Measurements from ENCODE around the gene COX6B2.

DNA sequence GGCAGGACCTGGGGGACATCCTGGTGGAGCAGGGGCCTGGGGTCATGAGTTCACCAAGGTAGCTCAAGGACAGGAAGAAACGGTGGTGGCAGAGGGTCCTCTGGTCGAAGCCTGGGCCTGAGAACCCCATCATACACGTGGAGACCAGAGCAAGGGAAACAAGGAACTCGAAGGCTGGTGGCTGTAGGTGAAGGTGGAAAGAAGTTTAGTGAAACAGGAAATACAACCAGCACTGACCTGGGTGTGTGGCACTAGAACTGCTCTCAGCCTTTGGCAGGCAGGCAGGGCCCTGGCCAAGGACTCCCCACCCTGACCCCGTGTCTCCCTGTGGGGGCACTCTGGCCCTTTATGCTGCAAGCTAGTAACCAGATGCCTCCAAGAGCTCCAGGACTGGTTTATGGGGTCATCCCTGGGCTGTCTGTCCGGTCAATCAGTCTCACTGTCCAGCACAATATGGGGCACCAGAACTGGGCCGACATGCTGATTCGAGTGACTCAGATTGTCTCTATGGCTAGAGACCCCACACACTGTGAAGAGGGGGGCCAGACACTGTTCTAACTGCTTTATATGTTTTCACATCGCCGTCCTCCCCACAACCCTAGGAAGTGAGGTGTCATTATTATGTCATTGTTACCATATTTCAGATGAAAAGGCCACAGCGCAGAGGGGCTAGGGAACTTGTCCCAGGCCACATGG, 3.8 kb downstream of the COX6B2 start:
- TF ChIP-seq, protein P1, sequence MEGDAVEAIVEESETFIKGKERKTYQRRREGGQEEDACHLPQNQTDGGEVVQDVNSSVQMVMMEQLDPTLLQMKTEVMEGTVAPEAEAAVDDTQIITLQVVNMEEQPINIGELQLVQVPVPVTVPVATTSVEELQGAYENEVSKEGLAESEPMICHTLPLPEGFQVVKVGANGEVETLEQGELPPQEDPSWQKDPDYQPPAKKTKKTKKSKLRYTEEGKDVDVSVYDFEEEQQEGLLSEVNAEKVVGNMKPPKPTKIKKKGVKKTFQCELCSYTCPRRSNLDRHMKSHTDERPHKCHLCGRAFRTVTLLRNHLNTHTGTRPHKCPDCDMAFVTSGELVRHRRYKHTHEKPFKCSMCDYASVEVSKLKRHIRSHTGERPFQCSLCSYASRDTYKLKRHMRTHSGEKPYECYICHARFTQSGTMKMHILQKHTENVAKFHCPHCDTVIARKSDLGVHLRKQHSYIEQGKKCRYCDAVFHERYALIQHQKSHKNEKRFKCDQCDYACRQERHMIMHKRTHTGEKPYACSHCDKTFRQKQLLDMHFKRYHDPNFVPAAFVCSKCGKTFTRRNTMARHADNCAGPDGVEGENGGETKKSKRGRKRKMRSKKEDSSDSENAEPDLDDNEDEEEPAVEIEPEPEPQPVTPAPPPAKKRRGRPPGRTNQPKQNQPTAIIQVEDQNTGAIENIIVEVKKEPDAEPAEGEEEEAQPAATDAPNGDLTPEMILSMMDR (IDR thresholded peaks at IDR 0.05) = no peak
- no peak for TF ChIP-seq POLR2AphosphoS5 (IDR thresholded peaks at IDR 0.05; ENCODE audit: low read depth, low read length)
- TF ChIP-seq MAX (IDR thresholded peaks at IDR 0.05; ENCODE audit: low read depth) = no peak
- no peak for TF ChIP-seq FOXM1 (IDR thresholded peaks at IDR 0.05; ENCODE audit: low read depth)
- TF ChIP-seq EZH2phosphoT487 (IDR thresholded peaks at IDR 0.05; ENCODE audit: borderline replicate concordance, low read depth) = no peak
- no peak for TF ChIP-seq RFX5 (IDR thresholded peaks at IDR 0.05; ENCODE audit: low read length)
- TF ChIP-seq, protein P2, sequence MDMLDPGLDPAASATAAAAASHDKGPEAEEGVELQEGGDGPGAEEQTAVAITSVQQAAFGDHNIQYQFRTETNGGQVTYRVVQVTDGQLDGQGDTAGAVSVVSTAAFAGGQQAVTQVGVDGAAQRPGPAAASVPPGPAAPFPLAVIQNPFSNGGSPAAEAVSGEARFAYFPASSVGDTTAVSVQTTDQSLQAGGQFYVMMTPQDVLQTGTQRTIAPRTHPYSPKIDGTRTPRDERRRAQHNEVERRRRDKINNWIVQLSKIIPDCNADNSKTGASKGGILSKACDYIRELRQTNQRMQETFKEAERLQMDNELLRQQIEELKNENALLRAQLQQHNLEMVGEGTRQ (IDR thresholded peaks at IDR 0.05; ENCODE audit: borderline replicate concordance, low read depth, low read length) = no peak
- TF ChIP-seq, protein P3, sequence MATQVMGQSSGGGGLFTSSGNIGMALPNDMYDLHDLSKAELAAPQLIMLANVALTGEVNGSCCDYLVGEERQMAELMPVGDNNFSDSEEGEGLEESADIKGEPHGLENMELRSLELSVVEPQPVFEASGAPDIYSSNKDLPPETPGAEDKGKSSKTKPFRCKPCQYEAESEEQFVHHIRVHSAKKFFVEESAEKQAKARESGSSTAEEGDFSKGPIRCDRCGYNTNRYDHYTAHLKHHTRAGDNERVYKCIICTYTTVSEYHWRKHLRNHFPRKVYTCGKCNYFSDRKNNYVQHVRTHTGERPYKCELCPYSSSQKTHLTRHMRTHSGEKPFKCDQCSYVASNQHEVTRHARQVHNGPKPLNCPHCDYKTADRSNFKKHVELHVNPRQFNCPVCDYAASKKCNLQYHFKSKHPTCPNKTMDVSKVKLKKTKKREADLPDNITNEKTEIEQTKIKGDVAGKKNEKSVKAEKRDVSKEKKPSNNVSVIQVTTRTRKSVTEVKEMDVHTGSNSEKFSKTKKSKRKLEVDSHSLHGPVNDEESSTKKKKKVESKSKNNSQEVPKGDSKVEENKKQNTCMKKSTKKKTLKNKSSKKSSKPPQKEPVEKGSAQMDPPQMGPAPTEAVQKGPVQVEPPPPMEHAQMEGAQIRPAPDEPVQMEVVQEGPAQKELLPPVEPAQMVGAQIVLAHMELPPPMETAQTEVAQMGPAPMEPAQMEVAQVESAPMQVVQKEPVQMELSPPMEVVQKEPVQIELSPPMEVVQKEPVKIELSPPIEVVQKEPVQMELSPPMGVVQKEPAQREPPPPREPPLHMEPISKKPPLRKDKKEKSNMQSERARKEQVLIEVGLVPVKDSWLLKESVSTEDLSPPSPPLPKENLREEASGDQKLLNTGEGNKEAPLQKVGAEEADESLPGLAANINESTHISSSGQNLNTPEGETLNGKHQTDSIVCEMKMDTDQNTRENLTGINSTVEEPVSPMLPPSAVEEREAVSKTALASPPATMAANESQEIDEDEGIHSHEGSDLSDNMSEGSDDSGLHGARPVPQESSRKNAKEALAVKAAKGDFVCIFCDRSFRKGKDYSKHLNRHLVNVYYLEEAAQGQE (IDR thresholded peaks at IDR 0.05; ENCODE audit: low read depth, low read length) = no peak
